GM23338 (cell line): ENCODE results near the gene TMEM114. TPM values are rescaled to one million over a fixed set of nuclear protein-coding genes. Genes with fewer than 3 reads are reported as not detected.

Experiments
- ATAC-seq: fragments of 200-7000 bp; cut with Tn5 transposase; 3 replicates; pipeline ENCODE4 v1.9.1; 2020
- DNase-seq: peaks from one replicate; pipeline ENCODE4 v3.0.0-alpha.2; 2015; ENCODE audit warnings: low spot score
- H2AFZ ChIP-seq: fragments of 200-600 bp; sonication (generic); 2 replicates; pipeline ENCODE4 v1.8.0; 2016; ENCODE audit warnings: antibody characterized with exemption, mild to moderate bottlenecking, moderate library complexity
- H3F3A ChIP-seq: fragments of 200-600 bp; sonication (generic); replicated peaks from 2 replicates; pipeline ENCODE4 v1.8.0; 2017; ENCODE audit warnings: antibody characterized with exemption, mixed run types, low read depth
- H3K27ac ChIP-seq: fragments of 200-600 bp; sonication (generic); 2 replicates; pipeline ENCODE4 v1.6.1; 2016; ENCODE audit warnings: low read depth
- H3K27me3 ChIP-seq: fragments of 200-600 bp; sonication (generic); 2 replicates; pipeline ENCODE4 v1.8.0; 2016; ENCODE audit warnings: mild to moderate bottlenecking, mixed run types, moderate library complexity; ENCODE audit not compliant: insufficient read depth
- H3K36me3 ChIP-seq: fragments of 200-600 bp; sonication (generic); 2 replicates; pipeline ENCODE4 v1.8.0; 2016; ENCODE audit warnings: mild to moderate bottlenecking; ENCODE audit not compliant: insufficient read depth
- H3K4me1 ChIP-seq: fragments of 200-600 bp; sonication (generic); 2 replicates; pipeline ENCODE4 v1.8.0; 2016; ENCODE audit warnings: mild to moderate bottlenecking, moderate library complexity; ENCODE audit not compliant: insufficient read depth
- H3K4me2 ChIP-seq: fragments of 200-600 bp; sonication (generic); 2 replicates; pipeline ENCODE4 v1.7.1; 2017; ENCODE audit warnings: mixed run types
- H3K4me3 ChIP-seq: fragments of 200-600 bp; sonication (generic); 2 replicates; pipeline ENCODE4 v1.6.1; 2016; ENCODE audit warnings: mixed run types
- H3K79me2 ChIP-seq: fragments of 200-600 bp; sonication (generic); replicated peaks from 2 replicates; pipeline ENCODE4 v1.8.0; 2017; ENCODE audit warnings: mild to moderate bottlenecking; ENCODE audit not compliant: insufficient read depth
- H3K9me2 ChIP-seq: fragments of 200-600 bp; sonication (generic); 2 replicates; pipeline ENCODE4 v1.8.0; 2017; ENCODE audit not compliant: insufficient read depth
- H4K20me1 ChIP-seq: fragments of 200-600 bp; sonication (generic); replicated peaks from 2 replicates; pipeline ENCODE4 v1.8.0; 2017; ENCODE audit warnings: mild to moderate bottlenecking; ENCODE audit not compliant: insufficient read depth
- H3K27ac Mint-ChIP-seq: 2 replicates; pipeline ENCODE4 v1.8.0; 2020; ENCODE audit warnings: inconsistent platforms, mild to moderate bottlenecking, moderate library complexity, mixed read lengths
- H3K27me3 Mint-ChIP-seq: 3 replicates; pipeline ENCODE4 v1.8.0; 2022; ENCODE audit warnings: low read depth, mild to moderate bottlenecking, moderate library complexity, mixed read lengths, inconsistent platforms; ENCODE audit not compliant: insufficient read depth, poor library complexity
- H3K36me3 Mint-ChIP-seq: 3 replicates; pipeline ENCODE4 v1.8.0; 2021; ENCODE audit warnings: low read depth, mild to moderate bottlenecking, inconsistent platforms, moderate library complexity, mixed read lengths
- H3K4me1 Mint-ChIP-seq: 3 replicates; pipeline ENCODE4 v1.8.0; 2020; ENCODE audit warnings: mild to moderate bottlenecking, inconsistent platforms, mixed read lengths
- H3K4me3 Mint-ChIP-seq: 3 replicates; pipeline ENCODE4 v1.8.0; 2021; ENCODE audit warnings: moderate library complexity, mild to moderate bottlenecking, inconsistent platforms, mixed read lengths
- H3K9me3 Mint-ChIP-seq: 3 replicates; pipeline ENCODE4 v1.8.0; 2020; ENCODE audit warnings: moderate library complexity, mild to moderate bottlenecking, inconsistent platforms, mixed read lengths
- CREB1 ChIP-seq: fragments of 250-450 bp; sonication (Bioruptor Pico); IDR thresholded peaks from 2 replicates; pipeline ENCODE4 v1.5.0; 2020; ENCODE audit warnings: low read depth, mild to moderate bottlenecking, moderate library complexity
- CTCF ChIP-seq, 2 experiments: fragments of 200-600 bp in 1 of 2; sonication (generic) in 1 of 2; conservative IDR thresholded peaks; 2 replicates each; pipeline versions ENCODE4 v1.5.1 to v1.6.1; 2016 to 2017; ENCODE audit warnings: antibody characterized with exemption in 2 of 2, low read depth in 2 of 2, mild to moderate bottlenecking in 2 of 2, moderate library complexity in 1 of 2
- ETS1 ChIP-seq: IDR thresholded peaks from 2 replicates; pipeline ENCODE4 v1.6.1; 2016; ENCODE audit warnings: antibody characterized with exemption
- EZH2 ChIP-seq: fragments of 200-600 bp; sonication (generic); IDR thresholded peaks from one replicate; pipeline ENCODE4 v1.8.0; 2017; ENCODE audit warnings: antibody characterized with exemption, mild to moderate bottlenecking, low read depth; ENCODE audit not compliant: unreplicated experiment
- EZH2phosphoT487 ChIP-seq: fragments of 200-600 bp; sonication (generic); IDR thresholded peaks from one replicate; pipeline ENCODE4 v1.8.1; 2018; ENCODE audit warnings: antibody characterized with exemption; ENCODE audit not compliant: unreplicated experiment
- JUNB ChIP-seq: IDR thresholded peaks from one replicate; pipeline ENCODE4 v1.6.1; 2016; ENCODE audit warnings: antibody characterized with exemption; ENCODE audit not compliant: unreplicated experiment
- NANOG ChIP-seq: IDR thresholded peaks from 2 replicates; pipeline ENCODE4 v1.6.1; 2016; ENCODE audit warnings: antibody characterized with exemption, borderline replicate concordance
- POLR2AphosphoS5 ChIP-seq: IDR thresholded peaks from 2 replicates; pipeline ENCODE4 v1.6.1; 2016; ENCODE audit warnings: antibody characterized with exemption, low read depth
- REST ChIP-seq: IDR thresholded peaks from one replicate; pipeline ENCODE4 v1.6.1; 2018; ENCODE audit warnings: antibody characterized with exemption; ENCODE audit not compliant: unreplicated experiment
- STAT1 ChIP-seq: IDR thresholded peaks from one replicate; pipeline ENCODE4 v1.6.1; 2016; ENCODE audit warnings: antibody characterized with exemption; ENCODE audit not compliant: unreplicated experiment
- ZNF114 ChIP-seq: fragments of 250-450 bp; sonication (Bioruptor Pico); IDR thresholded peaks from 2 replicates; pipeline ENCODE4 v1.5.0; 2020; ENCODE audit warnings: mild to moderate bottlenecking, moderate library complexity
- ZNF331 ChIP-seq: fragments of 250-450 bp; sonication (Bioruptor Pico); IDR thresholded peaks from 2 replicates; pipeline ENCODE4 v1.5.0; 2020; ENCODE audit warnings: low read depth, mild to moderate bottlenecking, moderate library complexity
- ZNF462 ChIP-seq: fragments of 250-450 bp; sonication (Bioruptor Pico); IDR thresholded peaks from 2 replicates; pipeline ENCODE4 v1.5.0; 2020; ENCODE audit warnings: mild to moderate bottlenecking, moderate library complexity
- polyA plus RNA-seq: library from polyadenylated mRNA; unstranded; fragments of >200 nt; fragmentation: Nextera tagmentation; extraction: Ambion mirVana; gene quantifications from 2 replicates; pipeline ENCODE4 v1.2.1, GENCODE V29; 2016
- total RNA-seq: library from RNA; depleted of rRNA; stranded (reverse); fragments of >200 nt; shearing (Covaris generic); gene quantifications from 2 replicates; pipeline ENCODE4 v1.2.3, GENCODE V29; 2014

TMEM114 gene
- total and polyA plus RNA-seq, 2 experiments from 2014 or later = 0.47 to 0.52 TPM

- Histone ChIP-seq H3K4me1 (no peaks in the 10 kb centered on the region), H3K9me2 (no peaks in the 10 kb centered on the region), H3K79me2 (no peaks in the 10 kb centered on the region), H3K27me3 (no peaks in the 10 kb centered on the region), H3K36me3 (no peaks in the 10 kb centered on the region), H3K4me3 (no peak overlapping the region), H2AFZ (no peak overlapping the region), H3K4me2 (no peak overlapping the region), H3K27ac (no peak overlapping the region), H4K20me1 (no peaks in the 10 kb centered on the region), H3F3A (no peaks in the 10 kb centered on the region)
- H3K4me1 Mint-ChIP-seq = no peaks in the 10 kb centered on the region
- TF ChIP-seq POLR2AphosphoS5 (no peak), ETS1 (no peak), EZH2phosphoT487 (no peak), ZNF114 (no peak), CREB1 (CRISPR knock-in tag) (no peak), CTCF (conservative IDR thresholded peaks at IDR 0.05; ENCODE audit: low read depth in 2 of 2) (no peak), ZNF331 (CRISPR knock-in tag) (no peak), EZH2 (no peak), JUNB (no peak), REST (no peak), ZNF462 (CRISPR knock-in tag) (no peak), STAT1 (no peak), NANOG (no peak)
- DNase-seq = no peak
- no peaks in the 10 kb centered on the region for H3K36me3 Mint-ChIP-seq
- ATAC-seq = no peak
- no peak overlapping the region for H3K4me3 Mint-ChIP-seq
- peaks cover 7% of the 10 kb centered on the region for H3K27me3 Mint-ChIP-seq
- no peaks in the 10 kb centered on the region for H3K9me3 Mint-ChIP-seq
- no peak overlapping the region for H3K27ac Mint-ChIP-seq
Observed at GRCh38 chr16:8542393-8542792, 47.9 kb downstream of the TMEM114 start.
